Measurements from ENCODE around the gene GASK1B.

The GASK1B gene

GRCh38 chr4:158172261-158173258, at the start of gene GASK1B:
GASK1B (minus strand) TSS chr4:158173025; CDS start chr4:158171375, 1,650 bp downstream.
- DNase-seq (ENCODE audit: low spot score): peak; percentile 60

GRCh38 chr4:158219623-158220022, 46.8 kb upstream of the GASK1B start:
- no peak for DNase-seq (ENCODE audit: low spot score)

GRCh38 chr4:158217763-158218162, 44.9 kb upstream of the GASK1B start:
- no peak for DNase-seq (ENCODE audit: low spot score)

- no peak for DNase-seq (ENCODE audit: low spot score)
Measured at GRCh38 chr4:158214856-158215255, 42.0 kb upstream of the GASK1B start.

- DNase-seq (ENCODE audit: low spot score): no peak
Measured at GRCh38 chr4:158213466-158213865, 40.6 kb upstream of the GASK1B start.

- no peak for DNase-seq (ENCODE audit: low spot score)
Measured at GRCh38 chr4:158211222-158211621, 38.4 kb upstream of the GASK1B start.

- peak; percentile 95 for DNase-seq (ENCODE audit: low spot score)
Measured at GRCh38 chr4:158209825-158210807, 37.3 kb upstream of the GASK1B start, which contains the start of gene TMEM144. TMEM144 (plus strand) TSS chr4:158210486; CDS start chr4:158212668, 2,182 bp downstream.

- DNase-seq (ENCODE audit: low spot score): no peak
Measured at GRCh38 chr4:158208963-158209640, 36.3 kb upstream of the GASK1B start.

- DNase-seq (ENCODE audit: low spot score): no peak
Measured at GRCh38 chr4:158203929-158204328, 31.1 kb upstream of the GASK1B start.

GRCh38 chr4:158203436-158203835, 30.6 kb upstream of the GASK1B start:
- DNase-seq (ENCODE audit: low spot score): no peak

GRCh38 chr4:158202481-158202880, 29.7 kb upstream of the GASK1B start:
- DNase-seq (ENCODE audit: low spot score): no peak

GRCh38 chr4:158201876-158202275, 29.1 kb upstream of the GASK1B start:
- DNase-seq (ENCODE audit: low spot score): no peak

- DNase-seq (ENCODE audit: low spot score): no peak
Measured at GRCh38 chr4:158201322-158201721, 28.5 kb upstream of the GASK1B start.

GRCh38 chr4:158200214-158200613, 27.4 kb upstream of the GASK1B start:
- no peak for DNase-seq (ENCODE audit: low spot score)

GRCh38 chr4:158197194-158197776, 24.5 kb upstream of the GASK1B start:
- no peak for DNase-seq (ENCODE audit: low spot score)

- no peak for DNase-seq (ENCODE audit: low spot score)
Measured at GRCh38 chr4:158195297-158195696, 22.5 kb upstream of the GASK1B start.

GRCh38 chr4:158193171-158193749, 20.4 kb upstream of the GASK1B start:
- peak; percentile 43 for DNase-seq (ENCODE audit: low spot score)

GRCh38 chr4:158192439-158193158, 19.8 kb upstream of the GASK1B start:
- DNase-seq (ENCODE audit: low spot score): no peak

- DNase-seq (ENCODE audit: low spot score): no peak
Measured at GRCh38 chr4:158190718-158191117, 17.9 kb upstream of the GASK1B start.

GRCh38 chr4:158189422-158189821, 16.6 kb upstream of the GASK1B start:
- no peak for DNase-seq (ENCODE audit: low spot score)
